Glutamatergic neuron (in vitro differentiated cells): Measurements from ENCODE around the gene ASB6. TPM values are rescaled to one million over a fixed set of nuclear protein-coding genes. Genes with fewer than 3 reads are reported as not detected.

ENCODE experiments used
- DNase-seq: peaks from one replicate; pipeline ENCODE4 v3.0.0; 2022
- H3K27ac Mint-ChIP-seq: one replicate; pipeline ENCODE4 v1.8.0; 2020; ENCODE audit warnings: mild to moderate bottlenecking, mixed read lengths, inconsistent platforms; ENCODE audit not compliant: unreplicated experiment
- H3K27me3 Mint-ChIP-seq: one replicate; pipeline ENCODE4 v1.8.0; 2020; ENCODE audit warnings: mild to moderate bottlenecking, moderate library complexity, mixed read lengths, inconsistent platforms; ENCODE audit not compliant: unreplicated experiment
- H3K36me3 Mint-ChIP-seq: one replicate; pipeline ENCODE4 v1.8.0; 2020; ENCODE audit warnings: mild to moderate bottlenecking, mixed read lengths, inconsistent platforms; ENCODE audit not compliant: unreplicated experiment
- H3K4me1 Mint-ChIP-seq: one replicate; pipeline ENCODE4 v1.8.0; 2020; ENCODE audit warnings: mild to moderate bottlenecking, low read depth, mixed read lengths, inconsistent platforms; ENCODE audit not compliant: unreplicated experiment
- H3K4me3 Mint-ChIP-seq: one replicate; pipeline ENCODE4 v1.8.0; 2020; ENCODE audit warnings: mild to moderate bottlenecking, mixed read lengths, inconsistent platforms; ENCODE audit not compliant: unreplicated experiment
- H3K9me3 Mint-ChIP-seq: one replicate; pipeline ENCODE4 v1.8.0; 2020; ENCODE audit warnings: mild to moderate bottlenecking, moderate library complexity, mixed read lengths, inconsistent platforms; ENCODE audit not compliant: unreplicated experiment
- total RNA-seq: library from RNA; stranded (reverse); fragmentation: NEBNext Ultra II Directional; extraction: Animal tissue kit (Norgen Biotek cat#: 25700); gene quantifications from one replicate; pipeline ENCODE4 v1.2.1, GENCODE V29; 2021; ENCODE audit not compliant: unreplicated experiment
- TF ChIP-seq, protein P1 (sequence below): fragments of 200-600 bp; sonication (generic); IDR thresholded peaks from one replicate; pipeline ENCODE4 v1.5.0; 2021; ENCODE audit not compliant: partially characterized antibody, unreplicated experiment

ASB6 gene
- total RNA-seq, 1 donor from 2014 or later = 25.4 TPM

DNA sequence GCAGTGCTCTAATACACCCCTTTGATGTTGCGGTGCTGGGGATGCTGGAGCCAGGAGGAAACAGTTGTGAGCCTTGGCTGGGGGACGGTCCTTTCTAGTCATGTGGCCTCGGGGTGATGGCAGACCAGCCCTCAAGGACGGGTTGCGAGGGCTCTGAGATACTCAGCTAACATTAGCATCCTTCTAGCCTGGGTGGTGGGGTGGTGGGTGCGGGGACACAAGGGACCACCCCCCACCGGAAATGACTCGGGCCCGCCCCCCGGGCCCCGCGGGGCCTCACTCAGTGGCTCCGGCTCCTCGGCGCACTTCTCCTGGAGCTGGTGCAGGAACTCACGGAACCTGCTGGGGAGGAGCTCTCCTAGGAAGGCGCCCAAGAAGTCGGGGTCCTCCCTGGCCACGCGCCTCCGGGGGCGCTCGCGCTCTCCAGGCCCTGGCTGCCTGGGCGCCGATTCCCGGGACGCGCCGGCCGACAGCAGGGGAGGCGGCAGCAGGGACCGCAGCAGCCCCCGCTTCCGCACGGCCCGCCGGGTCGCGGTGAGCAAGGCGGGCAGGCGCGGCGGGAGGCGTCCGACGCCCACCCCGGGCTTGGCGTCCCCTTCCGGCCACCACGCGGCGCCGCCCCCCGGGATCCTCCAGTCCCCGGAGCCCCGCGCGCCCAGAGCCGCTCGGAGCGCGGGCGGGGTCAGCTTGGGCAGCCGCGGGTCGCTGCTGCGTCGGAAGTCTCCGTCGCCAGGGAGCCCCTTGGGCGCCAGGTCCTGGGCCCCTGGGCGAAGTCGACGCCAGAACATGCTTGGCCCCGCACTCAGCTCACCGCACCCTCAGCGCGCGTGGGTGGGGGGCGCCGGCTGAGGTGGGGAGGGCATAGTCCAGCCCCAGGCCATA is 21.9 kb downstream of the ASB6 start:
- Mint-ChIP-seq H3K9me3 (peaks cover 13% of the 10 kb centered on the region), H3K27ac (peak overlapping the region; percentile 57), H3K36me3 (no peaks in the 10 kb centered on the region), H3K4me3 (peak overlapping the region; percentile 87), H3K27me3 (peaks cover 18% of the 10 kb centered on the region), H3K4me1 (peaks cover 17% of the 10 kb centered on the region)
- peak; percentile 58 for DNase-seq
- TF ChIP-seq, protein P1, sequence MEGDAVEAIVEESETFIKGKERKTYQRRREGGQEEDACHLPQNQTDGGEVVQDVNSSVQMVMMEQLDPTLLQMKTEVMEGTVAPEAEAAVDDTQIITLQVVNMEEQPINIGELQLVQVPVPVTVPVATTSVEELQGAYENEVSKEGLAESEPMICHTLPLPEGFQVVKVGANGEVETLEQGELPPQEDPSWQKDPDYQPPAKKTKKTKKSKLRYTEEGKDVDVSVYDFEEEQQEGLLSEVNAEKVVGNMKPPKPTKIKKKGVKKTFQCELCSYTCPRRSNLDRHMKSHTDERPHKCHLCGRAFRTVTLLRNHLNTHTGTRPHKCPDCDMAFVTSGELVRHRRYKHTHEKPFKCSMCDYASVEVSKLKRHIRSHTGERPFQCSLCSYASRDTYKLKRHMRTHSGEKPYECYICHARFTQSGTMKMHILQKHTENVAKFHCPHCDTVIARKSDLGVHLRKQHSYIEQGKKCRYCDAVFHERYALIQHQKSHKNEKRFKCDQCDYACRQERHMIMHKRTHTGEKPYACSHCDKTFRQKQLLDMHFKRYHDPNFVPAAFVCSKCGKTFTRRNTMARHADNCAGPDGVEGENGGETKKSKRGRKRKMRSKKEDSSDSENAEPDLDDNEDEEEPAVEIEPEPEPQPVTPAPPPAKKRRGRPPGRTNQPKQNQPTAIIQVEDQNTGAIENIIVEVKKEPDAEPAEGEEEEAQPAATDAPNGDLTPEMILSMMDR = no peak

DNA sequence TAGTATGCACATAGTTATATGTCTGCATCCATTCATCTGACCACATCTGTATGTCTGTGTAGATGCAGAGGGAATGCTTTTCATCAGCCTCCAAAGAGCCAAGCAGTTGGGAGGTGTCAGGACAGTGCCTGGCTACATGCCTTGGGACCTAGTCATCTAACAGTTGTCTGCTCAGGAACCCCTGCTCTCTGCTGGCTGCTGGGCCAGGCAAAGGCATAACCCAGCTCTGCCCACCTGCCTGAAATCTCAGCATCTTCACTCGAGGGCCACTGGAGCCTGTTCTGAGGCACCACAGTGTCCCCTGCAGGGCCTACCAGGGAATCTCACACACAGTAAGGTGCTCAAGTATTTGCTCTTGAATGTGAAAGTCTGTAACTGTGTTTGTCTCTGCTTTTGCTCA is 24.8 kb downstream of the ASB6 start:
- Mint-ChIP-seq H3K4me3 (no peak overlapping the region), H3K4me1 (peaks cover 11% of the 10 kb centered on the region), H3K27me3 (peaks cover 18% of the 10 kb centered on the region), H3K27ac (no peak overlapping the region), H3K9me3 (peaks cover 10% of the 10 kb centered on the region), H3K36me3 (no peaks in the 10 kb centered on the region)
- TF ChIP-seq, protein P1 = no peak
- no peak for DNase-seq

DNA sequence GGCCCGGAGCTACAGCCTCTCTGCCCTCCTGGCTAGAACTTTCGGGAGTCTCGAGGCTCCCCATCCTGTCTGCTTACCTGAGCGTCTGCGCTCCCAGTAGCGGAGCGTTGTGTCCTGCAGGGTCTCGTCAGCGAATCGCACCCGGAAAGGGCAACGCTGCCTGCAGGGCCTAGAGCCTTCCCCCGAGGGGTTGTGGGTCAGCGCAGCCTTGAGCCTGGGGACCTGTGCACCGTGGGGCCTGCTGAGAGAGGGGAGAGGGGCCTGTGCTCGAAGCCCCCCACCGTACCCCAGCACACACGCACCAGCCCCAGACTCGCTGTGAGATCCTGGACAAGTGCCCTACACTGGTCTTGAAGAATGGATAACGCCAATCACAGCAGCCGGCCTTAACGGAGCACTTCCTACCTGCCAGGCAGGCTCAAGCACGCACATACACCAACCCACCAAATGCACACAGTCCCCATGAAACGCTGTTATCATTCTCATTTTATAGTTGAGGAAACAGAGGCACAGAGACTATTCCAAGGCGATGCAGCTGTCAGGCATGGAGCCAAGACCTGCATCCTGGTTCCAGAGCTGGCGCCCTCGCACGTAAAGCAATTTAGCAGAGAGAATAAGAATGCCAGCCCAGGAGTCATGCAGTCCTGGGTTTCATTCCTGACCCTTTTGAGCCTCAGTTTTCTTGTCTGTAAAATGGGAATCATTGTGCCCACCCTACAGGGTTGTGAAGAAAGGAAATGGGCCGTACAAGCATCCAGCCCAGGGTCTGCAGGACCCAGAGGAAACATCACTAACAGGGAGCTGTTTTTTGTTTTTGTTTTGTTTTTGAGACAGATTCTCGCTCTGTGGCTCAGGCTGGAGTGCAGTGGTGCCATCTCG is 26.3 kb downstream of the ASB6 start:
- Mint-ChIP-seq H3K27me3 (peaks cover 18% of the 10 kb centered on the region), H3K4me1 (peaks cover 7% of the 10 kb centered on the region), H3K36me3 (no peaks in the 10 kb centered on the region), H3K9me3 (peaks cover 6% of the 10 kb centered on the region), H3K4me3 (no peak overlapping the region), H3K27ac (no peak overlapping the region)
- TF ChIP-seq, protein P1 = no peak
- no peak for DNase-seq

DNA sequence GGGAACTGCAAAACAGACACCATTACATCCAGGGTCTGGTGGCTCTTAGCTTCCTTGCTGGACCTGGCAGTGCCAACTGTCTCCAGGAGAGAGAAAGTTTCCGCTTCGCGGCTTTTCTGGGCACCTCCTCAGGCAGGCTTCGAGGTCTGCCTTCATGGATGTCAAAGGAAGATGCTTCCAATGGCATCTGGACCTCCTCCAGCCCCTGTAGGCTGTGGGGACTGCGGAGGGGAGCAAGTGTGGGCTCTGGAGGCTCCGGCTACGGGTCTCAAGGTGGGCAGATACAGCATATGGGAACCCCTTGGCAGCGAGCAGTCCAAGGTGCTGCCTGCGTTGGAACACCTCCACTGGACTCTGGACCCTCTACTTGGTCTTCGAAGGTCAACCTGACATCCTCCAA is 27.0 kb downstream of the ASB6 start:
- Mint-ChIP-seq H3K4me3 (no peak overlapping the region), H3K4me1 (peaks cover 7% of the 10 kb centered on the region), H3K9me3 (peaks cover 6% of the 10 kb centered on the region), H3K27ac (no peak overlapping the region), H3K36me3 (no peaks in the 10 kb centered on the region), H3K27me3 (peaks cover 18% of the 10 kb centered on the region)
- TF ChIP-seq, protein P1 = no peak
- DNase-seq = no peak
